Stomach (tissue), 4 donors: ENCODE measurements around the gene C17orf67.

ENCODE experiments used
- EP300 ChIP-seq: sonication (generic); formaldehyde crosslinking; IDR thresholded peaks from one replicate; pipeline ENCODE4 v1.6.1; 2017; ENCODE audit warnings: antibody characterized with exemption
- POLR2A ChIP-seq, 4 donors: fragments of 450-650 bp; IDR thresholded peaks; one replicate each; pipeline ENCODE4 v1.6.1; 2016; ENCODE audit warnings: antibody characterized with exemption in 4 of 4, control low read depth in 2 of 4, mild to moderate bottlenecking in 1 of 4, moderate library complexity in 1 of 4
- POLR2AphosphoS5 ChIP-seq, 3 donors: sonication (generic); formaldehyde crosslinking; IDR thresholded peaks; one replicate each; pipeline ENCODE4 v1.6.1; 2016; ENCODE audit warnings: antibody characterized with exemption in 3 of 3
- TF ChIP-seq, protein P1 (sequence below), 7 experiments: fragments of 450-650 bp in 4 of 7; fragments of 200-600 bp in 3 of 7; sonication (generic) in 3 of 7; IDR thresholded peaks; one replicate each; pipeline ENCODE4 v1.5.1; 2016 to 2019; ENCODE audit warnings: antibody characterized with exemption in 7 of 7, control low read depth in 2 of 7, mild to moderate bottlenecking in 1 of 7

GRCh38 chr17:56781906-56782305, 51.8 kb downstream of the C17orf67 start:
- TF ChIP-seq, protein P1, sequence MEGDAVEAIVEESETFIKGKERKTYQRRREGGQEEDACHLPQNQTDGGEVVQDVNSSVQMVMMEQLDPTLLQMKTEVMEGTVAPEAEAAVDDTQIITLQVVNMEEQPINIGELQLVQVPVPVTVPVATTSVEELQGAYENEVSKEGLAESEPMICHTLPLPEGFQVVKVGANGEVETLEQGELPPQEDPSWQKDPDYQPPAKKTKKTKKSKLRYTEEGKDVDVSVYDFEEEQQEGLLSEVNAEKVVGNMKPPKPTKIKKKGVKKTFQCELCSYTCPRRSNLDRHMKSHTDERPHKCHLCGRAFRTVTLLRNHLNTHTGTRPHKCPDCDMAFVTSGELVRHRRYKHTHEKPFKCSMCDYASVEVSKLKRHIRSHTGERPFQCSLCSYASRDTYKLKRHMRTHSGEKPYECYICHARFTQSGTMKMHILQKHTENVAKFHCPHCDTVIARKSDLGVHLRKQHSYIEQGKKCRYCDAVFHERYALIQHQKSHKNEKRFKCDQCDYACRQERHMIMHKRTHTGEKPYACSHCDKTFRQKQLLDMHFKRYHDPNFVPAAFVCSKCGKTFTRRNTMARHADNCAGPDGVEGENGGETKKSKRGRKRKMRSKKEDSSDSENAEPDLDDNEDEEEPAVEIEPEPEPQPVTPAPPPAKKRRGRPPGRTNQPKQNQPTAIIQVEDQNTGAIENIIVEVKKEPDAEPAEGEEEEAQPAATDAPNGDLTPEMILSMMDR (IDR thresholded peaks at IDR 0.05), result no peak
- TF ChIP-seq POLR2A (IDR thresholded peaks at IDR 0.05) (no peak), POLR2AphosphoS5 (IDR thresholded peaks at IDR 0.05) (no peak), EP300 (no peak)
